Endothelial cell of umbilical vein (primary cell): ENCODE results near the gene APEX1.

Experiments
- CTCF ChIP-seq, 2 donors: IDR thresholded peaks; 1 replicate in 1 of 2; 2 replicates in 1 of 2; pipeline ENCODE4 v1.5.1; 2011; ENCODE audit warnings: low read length in 2 of 2, mild to moderate bottlenecking in 2 of 2, moderate library complexity in 2 of 2, control low read depth in 1 of 2, inconsistent platforms in 1 of 2, low read depth in 1 of 2; ENCODE audit not compliant: insufficient read depth in 1 of 2; ENCODE audit errors: extremely low read depth in 1 of 2
- POLR2A ChIP-seq: IDR thresholded peaks from 2 replicates; pipeline ENCODE4 v1.6.1; 2012; ENCODE audit warnings: low read depth, mild to moderate bottlenecking, control low read depth, low read length
- POLR2AphosphoS5 ChIP-seq: IDR thresholded peaks from 2 replicates; pipeline ENCODE4 v1.6.1; 2012; ENCODE audit warnings: low read depth, mild to moderate bottlenecking, control low read depth, low read length, moderate library complexity; ENCODE audit not compliant: insufficient read depth

- no peak for TF ChIP-seq CTCF (IDR thresholded peaks at IDR 0.05; ENCODE audit: extremely low read depth in 1 of 2, insufficient read depth in 1 of 2, low read depth in 1 of 2, low read length in 2 of 2)
- TF ChIP-seq POLR2AphosphoS5: no peak
- TF ChIP-seq POLR2A: no peak
Measured at GRCh38 chr14:20472536-20473169, 17.6 kb downstream of the APEX1 start.
